Measurements from ENCODE around the gene RAD23B.
"Not testable (repeated sequence)": the region's sequence is repeated elsewhere in the genome, so short reads cannot be mapped to it uniquely, and the experiment has no call there.

Gene RAD23B

DNA sequence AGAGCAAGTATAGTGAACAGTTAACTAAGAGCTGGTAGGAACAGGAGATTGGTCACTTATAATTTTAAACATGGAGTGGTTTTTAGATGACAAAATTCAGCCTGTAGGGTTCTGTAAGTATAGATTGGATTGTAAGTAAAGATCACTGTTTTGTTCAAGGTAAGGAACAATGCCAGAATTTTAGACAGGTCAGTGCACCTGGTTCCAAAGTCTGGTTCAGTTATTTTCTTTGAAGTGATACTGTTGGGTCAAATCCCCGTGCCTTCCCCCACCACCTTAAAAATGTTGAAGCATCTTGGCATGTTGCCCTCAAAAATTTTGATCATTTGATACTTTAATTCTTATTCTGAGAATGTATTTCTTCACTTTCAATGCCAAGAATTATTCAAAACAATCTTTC lies 12.9 kb downstream of the RAD23B start:
- DNase-seq, result no peak

DNA sequence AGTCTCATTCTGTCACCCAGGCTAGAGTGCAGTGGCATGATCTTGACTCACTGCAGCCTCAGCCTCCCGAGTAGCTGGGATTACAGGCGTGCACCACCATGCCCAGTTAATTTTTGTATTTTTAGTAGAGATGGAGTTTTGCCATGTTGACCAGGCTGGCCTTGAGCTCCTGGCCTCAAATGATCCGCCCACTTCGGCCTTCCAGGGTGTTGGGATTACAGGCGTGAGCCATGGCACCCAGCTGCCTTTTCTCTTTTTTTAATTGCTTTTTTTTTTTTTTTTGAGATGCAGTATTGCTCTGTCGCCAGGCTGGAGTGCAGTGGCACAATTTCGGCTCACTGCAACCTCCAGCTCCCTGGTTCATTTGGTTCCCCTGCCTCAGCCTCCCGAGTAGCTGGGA lies 13.5 kb downstream of the RAD23B start:
- not testable (repeated sequence) for DNase-seq

DNA sequence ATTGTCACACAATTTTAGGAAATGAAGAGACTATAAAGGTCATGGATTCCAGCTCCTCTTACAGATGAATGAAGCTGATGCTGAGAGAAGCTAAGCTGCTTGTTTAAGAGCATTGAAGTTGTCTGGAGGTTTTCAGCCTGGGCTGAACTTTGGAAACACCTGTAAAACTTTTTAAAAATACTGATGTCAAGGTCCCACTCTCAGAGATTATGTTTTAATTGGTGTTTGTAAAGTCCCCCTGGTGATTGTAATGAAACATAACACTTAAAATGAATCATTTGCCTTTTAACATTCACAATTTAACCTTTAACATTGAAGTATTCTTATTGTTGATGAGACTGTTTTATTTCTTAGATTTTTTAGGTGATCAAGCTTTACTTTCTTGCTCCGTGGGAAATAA lies 16.4 kb downstream of the RAD23B start:
- no peak for DNase-seq

DNA sequence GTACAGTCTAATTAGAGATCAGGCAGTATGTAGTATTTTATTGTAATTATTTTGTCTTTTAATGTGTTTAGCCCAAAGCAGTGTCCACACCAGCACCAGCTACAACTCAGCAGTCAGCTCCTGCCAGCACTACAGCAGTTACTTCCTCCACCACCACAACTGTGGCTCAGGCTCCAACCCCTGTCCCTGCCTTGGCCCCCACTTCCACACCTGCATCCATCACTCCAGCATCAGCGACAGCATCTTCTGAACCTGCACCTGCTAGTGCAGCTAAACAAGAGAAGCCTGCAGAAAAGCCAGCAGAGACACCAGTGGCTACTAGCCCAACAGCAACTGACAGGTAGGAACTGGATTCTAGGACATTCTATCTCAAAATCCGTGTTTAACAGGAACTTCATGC lies 23.2 kb downstream of the RAD23B start:
- no peak for DNase-seq

DNA sequence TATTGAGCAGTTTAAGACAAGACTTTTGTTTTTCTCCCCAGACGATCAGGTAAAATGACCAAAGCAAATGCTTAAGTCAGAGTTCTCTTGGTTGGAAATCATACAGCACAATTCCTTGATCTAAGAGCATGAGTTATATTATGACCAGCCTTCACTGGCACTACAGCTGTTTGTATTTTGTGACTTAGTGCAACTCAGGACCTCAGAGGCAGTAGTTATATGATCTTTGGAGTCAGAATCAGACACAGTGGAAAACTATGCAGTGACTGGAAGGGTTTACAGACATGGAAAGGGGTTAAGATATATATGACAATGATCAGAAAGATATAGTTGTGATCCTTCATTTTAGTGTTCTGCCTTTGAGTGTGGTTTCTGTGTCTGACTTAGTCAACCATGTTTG lies 24.3 kb downstream of the RAD23B start:
- no peak for DNase-seq

DNA sequence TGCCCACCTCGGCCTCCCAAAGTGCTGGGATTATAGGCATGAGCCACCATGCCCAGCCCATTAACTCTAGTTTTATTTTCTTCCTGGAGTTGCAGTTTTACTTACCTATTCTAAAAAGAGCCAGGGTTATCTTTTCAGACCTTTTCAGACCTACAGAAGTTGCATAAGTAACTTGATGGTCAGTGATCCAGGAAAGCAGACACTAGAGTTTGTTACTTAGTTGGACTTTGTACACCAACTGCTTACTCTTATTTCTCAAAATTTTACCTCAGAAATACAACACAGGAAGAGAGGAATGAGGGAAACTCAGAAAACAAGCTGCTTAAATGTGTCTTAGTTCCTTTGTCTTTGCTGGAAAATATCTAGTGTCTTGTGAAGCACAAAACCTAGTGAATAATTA lies 25.4 kb downstream of the RAD23B start:
- DNase-seq, result no peak

DNA sequence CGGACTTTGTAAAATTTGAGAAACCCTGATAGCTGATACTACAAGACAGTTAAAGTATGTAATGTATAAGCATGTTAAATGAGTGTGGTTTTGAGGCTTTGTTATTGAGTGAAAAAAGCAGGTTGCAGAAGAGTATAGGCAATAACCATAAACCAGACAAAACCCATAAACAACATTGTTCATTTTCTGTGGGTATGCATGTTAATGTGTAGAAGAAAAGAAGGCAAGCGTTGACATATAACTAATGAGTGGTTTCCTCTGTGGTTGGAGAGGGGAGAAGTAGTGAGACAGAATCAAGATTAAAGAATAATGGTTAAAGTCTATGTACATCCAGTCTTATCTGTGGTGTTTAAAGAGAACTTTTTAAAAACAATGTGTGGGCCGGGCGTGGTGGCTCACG lies 26.2 kb downstream of the RAD23B start:
- DNase-seq, result no peak

DNA sequence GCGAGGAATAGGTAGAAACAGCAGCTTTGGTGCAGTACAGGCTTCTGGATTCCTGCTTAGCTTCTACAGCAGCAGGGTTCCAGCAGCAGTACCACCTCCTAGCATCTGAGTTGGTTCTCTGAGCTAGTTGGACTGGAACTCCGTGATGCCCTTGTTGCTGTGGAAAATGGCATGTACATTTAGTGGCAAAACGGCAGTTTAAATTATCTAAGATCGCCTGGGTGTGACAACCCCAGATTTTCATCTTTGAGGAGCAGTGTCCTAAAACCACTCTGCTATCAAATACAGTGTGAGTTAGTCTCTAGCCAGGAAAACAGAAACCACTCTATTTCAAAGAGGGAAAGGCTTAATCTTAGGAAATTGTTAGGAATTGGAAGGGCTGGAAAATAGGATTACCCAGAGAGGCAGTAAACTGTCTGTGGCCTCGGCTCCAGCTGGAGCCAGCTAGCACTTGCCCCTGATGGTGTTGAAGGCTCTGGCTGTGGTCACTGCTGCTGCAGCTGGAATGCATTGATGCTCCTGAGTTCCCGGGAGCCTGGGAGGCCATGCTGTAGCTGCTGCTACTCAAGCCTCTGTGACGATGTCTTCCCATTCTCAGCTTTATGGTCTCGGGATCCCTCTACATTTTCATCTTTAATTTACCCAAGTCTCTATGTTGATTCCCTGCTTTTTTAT lies 29.4 kb downstream of the RAD23B start:
- DNase-seq, result no peak

DNA sequence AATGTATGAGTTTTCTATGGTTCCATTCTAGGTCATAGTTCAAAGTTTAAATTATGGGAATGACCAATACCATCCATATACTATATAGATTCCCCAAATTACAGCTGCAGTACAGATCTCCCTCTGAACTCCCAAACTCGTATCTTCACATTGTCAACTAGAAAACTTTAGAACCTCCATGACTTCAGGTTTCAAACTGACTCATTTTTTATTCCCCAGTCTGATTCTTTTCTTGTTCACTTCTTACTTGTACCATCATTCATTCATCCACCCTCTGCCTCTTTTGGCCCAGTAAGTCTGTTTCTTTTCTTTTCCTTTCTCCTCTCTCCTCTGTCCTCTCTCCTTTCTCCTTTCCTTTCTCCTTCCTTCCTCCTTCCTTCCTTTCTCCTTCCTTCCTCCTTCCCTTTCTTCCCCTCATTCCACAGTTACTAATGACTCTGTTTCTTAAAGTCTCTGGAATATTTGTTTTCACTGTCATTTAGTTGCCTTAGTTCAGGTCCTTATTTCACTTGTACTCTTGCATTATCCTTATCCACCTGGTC lies 30.5 kb downstream of the RAD23B start:
- DNase-seq, result no peak

DNA sequence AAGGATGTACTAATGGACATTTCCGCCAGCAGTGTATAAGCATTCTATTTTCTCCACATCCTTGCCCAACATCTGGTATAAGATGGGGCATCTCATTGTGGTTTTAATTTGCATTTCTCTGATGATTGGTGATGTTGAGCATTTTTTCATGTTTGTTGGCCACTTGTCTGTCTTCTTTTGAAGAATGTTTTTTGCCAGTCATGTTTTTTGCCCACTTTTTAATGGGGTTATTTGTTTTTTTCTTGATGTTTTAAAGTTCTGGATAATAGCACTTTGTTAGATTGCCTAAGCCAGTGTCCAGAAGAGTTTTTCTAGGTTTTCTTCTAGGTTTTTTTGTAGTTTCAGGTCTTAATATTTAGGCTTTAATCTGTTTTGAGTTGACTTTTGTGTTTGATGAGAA lies 31.7 kb downstream of the RAD23B start:
- DNase-seq, result no peak

DNA sequence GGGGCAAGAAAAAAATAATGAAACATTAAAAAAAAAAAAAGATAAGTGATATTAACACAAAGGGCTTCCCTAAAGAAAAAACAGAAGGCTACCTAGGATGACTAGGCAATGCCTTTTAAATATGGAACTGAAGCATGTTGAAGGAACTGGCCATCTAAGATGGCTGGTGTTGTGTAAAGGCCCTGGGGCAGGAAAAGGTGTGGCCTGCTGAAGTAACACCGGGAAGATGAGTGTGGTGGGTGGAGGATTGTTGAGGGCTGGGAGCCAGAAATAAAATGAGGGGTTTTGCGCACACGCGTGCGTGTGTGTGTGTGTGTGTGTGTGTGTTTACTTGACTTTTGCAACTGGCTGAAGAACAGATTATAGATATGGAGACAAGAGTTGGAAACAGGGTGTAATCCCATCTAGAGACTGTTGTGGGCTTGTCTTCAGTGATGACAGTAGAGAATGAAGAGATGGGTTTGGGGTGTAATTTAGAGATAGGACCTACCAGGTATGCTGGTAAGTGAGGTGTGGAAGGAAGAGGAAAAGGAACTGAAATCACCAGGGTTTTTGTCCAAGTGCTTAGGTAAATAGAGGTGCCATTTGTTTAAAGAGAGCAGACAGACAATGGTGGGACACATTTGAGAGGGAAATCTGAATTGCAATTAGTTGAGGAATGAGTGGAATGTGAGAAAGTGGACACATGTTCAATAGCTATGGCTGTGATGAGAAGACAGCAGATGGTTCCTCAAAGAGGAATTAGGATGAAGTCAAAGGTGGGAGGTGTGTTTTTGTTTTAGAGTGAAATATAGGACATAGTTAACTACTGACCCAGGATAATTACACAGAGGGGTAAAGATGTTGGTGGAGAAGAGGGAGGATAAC lies 33.9 kb downstream of the RAD23B start:
- DNase-seq, result no peak

DNA sequence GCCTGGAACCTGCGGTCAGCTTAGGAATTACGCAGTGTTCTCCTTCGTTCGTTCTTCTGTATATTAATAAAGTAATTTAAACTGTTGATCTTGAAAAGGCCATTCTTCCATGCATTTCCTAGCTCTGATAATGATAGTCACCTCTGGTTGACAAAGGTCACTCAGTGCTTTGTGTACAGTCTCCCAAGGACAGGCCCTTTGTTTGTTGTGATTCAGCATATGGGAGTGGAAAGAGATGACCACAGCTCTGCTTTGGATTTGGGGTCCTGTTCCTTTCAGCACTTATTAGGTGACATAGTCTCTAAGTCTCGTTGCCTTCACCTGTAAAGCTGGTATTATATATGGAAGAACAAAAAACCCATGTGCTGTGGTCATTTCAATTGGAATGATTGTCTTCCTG lies 39.6 kb downstream of the RAD23B start:
- DNase-seq, result no peak

DNA sequence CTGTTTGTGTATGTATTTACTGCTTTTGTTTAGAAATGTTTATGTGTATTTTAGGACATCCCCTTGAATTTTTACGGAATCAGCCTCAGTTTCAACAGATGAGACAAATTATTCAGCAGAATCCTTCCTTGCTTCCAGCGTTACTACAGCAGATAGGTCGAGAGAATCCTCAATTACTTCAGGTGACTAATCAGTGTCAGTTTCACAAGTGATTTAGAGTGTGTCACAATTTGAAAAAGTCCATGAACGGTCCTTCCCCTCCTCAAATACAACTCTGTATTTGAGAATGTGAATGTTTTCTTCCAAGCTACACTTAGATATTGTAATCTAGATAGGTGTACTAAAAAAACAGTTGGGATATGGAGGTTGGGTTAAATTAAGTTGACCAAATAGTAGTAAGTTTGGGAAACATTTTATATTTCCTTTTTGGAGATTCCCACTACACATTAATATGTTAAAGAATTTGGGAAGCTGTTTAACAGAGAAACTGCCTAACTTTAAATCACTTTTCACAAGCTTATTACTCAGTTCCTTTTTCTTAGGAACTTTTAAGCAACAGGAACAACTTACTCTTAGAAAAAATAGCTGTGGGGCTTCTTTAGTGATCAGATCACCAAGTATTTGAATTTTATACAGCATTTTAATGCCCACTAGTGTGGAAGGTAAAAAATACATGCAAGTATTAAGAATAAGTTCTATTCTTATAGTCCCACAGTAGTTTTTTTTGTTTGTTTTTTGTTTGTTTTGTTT lies 40.9 kb downstream of the RAD23B start:
- no peak for DNase-seq

DNA sequence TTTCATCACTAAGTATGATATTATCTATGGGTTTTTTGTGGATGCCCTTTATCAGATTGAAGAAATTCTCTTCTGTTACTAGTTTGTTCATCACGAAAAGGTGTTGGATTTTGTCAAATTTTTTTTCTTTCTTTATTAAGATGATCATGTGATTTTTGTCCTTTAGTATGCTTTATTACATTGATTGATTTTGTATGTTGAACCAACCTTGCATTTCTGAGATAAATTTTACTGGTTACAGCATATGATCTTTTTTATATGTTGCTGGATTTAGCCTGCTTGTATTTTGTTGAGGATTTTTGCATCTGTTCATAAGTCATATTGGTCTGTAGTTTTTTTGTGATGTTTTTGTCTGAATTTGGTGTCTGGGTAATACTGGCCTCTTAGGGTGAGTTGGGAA lies 42.8 kb downstream of the RAD23B start:
- no peak for DNase-seq

DNA sequence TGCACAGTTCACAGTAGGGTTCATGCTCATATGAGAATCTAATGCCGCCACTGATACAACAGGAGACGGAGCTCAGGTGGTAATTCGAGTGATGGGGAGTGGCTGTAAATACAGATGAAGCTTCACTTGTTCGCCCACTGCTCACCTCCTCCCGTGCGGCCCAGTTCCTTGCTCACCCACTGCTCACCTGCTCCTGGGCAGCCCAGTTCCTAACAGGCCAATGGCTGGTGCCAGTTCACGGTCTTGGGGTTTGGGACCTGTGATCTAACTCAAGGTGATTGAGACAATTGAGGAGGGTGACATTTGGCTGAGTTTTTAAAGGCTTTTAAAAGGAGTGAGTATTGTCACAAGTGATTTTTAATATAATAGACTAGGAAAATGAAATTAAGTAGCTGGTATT lies 45.4 kb downstream of the RAD23B start:
- no peak for DNase-seq

DNA sequence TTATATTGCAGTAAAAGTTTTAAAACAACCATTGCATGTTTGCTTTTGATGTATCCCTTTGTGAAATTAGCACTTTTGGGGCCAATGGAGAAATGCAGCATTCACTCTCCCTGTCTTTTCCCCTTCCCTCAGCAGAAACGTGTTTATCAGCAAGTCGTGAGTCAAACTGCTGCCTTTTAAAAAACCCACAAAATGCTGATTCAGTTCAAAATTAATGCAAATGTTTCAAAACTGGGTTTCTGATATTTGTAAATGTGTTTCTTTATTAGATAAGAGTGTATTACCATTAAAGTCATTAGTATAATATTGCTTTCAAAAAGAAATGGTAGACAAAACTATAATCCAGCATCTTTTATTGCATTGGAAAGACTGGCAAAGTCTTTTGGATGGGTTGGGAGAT lies 47.3 kb downstream of the RAD23B start:
- DNase-seq, result no peak

DNA sequence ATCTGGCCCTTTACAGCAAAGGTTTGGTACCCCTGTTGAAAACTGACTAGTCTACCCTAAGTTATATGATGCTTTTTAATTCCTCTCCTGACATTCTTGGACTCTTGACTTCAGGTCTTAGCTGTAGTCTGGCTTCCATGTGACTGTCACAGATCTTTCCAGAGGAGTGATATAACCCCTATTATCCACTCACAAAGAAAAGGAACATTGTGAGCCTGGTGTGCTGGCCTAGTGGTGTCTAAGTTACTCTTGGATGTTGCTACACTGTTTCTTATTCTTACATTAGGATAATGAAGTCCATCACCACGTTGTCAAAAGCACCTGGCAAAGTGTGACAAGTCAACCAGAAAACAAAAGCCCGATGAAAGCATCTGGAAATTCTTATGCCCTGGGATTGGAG lies 49.8 kb downstream of the RAD23B start:
- no peak for DNase-seq

DNA sequence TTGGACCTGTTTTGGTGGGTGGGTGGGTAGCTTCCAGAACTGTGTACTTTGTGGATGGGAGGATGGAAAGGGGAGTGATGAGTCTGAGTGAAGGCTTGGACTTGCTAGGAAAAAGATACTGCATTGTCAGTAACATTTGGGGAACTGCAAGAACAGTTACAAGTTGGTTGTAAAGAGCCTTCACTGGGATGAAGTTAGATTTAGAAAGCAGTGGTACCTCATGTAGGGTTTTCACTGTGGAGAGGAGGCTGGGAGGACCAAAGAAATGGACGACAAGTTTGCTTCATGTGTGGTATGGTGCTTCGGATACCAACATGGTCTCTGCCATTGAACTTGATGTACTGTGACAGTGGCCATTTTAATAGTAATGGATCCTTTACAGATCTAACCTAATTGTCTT lies 50.3 kb downstream of the RAD23B start:
- DNase-seq, result no peak

DNA sequence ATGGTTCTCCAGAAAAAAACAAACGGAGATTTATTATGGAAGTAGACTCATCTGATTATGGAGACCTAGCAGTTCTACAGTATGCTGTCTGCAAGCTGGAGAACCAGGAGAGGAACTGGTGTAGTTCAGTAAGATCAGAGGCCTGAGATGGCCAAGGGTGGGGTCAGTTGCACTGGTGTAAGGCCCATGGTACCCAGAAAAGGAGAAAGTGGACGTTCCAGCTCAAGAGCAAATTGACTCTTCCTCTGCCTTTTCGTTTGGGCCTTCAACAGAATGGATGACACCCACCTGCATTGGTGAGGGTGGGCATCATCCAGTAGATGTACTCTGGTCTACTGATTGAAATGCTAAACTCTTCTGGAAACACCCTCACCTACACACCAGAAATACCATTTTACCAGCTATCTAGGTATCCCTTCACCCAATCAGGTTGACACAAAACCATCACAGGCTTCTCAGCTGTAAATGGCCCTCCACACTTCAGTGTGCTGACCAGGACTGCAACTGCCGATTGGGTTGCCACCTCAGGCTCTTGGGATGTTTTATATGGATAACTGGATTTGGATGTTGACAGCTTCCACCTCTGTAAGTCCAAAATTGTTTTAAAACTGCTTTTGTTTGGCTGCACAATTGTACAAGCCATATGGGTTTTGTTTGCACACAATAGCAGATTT lies 51.2 kb downstream of the RAD23B start:
- no peak for DNase-seq

DNA sequence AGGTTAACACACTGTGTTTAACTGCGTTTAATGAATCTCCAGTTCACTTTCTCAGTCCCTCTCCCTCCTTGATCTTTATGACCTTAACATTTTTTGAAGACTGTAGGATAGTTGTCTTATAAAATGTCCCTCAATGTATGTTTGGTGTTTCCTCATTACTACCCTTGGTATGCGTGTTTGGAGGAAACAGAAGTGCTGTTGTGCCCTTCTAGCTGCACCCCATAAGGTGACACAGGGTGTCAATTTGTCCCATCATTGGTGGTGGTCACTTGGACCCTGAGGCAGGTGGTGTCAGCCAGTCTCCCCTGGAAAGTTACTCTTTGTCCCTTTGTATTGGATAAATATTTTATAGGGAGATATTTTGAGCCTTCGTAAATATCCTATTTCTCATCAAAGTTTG lies 52.3 kb downstream of the RAD23B start:
- no peak for DNase-seq

DNA sequence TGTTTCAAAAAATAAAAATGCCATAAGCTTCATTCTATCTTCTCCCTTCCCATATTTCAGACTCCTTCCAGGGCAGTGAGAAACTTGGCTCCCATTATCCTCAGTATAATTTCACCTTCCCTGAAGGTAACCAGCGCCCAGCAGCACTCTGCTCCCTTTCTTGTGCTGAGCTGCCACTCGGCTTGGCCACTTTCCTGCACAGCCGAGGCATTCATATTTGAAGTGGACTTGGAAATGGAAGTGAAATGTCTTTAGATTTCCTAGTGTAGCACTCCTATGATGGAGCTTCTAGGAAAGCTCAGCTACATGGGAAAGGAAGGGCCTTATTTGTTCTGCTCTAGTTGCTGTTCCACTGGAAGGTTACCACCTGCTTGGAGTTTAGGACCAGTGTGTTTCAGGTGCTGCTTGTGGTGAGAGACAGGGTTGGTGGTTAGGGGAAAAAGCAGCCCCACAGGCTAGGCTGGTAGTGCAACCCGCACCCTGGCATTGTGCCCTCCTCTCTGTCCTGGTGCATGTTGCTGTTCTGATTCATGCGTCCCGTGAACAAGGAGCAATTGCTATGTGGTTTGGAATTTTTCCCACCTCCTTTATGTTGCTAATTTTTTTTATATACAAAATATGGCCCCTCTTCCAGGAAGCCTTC lies 53.8 kb downstream of the RAD23B start:
- no peak for DNase-seq

Data from activated T-cell treated with anti-CD3 and anti-CD28 coated beads, Interleukin-2, amount 50 U/mL, for 1 hour (primary cell).